HG02610 (cell line): ENCODE data around the gene NXN.
"Not testable (repeated sequence)": the region's sequence is repeated elsewhere in the genome, so short reads cannot be mapped to it uniquely, and the experiment has no call there.

Experiments
- ATAC-seq: cut with Tn5 transposase; IDR thresholded peaks from one replicate; pipeline ENCODE4 v1.9.1; 2021; ENCODE audit warnings: mild to moderate bottlenecking, moderate library complexity; ENCODE audit not compliant: unreplicated experiment

The NXN gene

GRCh38 chr17:896953-897661 is 82.5 kb downstream of the NXN start:
- ATAC-seq = no peak

DNA sequence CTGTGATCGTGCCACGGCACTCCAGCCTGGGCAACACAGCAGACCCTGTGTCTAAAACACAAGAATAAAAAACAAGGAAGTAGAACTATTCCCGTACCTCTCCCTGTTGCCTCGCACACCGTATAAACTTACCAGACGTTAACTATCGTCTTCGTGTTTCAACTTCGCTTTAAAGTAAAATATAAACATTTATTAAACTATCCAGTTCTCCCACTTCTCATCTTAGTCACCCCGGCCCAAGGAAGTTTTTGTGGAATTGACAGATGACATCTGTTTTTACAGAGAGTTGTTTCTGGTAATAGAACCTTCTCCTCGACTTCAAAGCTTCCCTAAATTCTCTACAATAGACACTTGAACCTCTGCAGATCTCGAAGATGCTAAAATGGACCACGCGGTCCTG is 83.1 kb downstream of the NXN start:
- no peak for ATAC-seq

- no peak for ATAC-seq
Observed at GRCh38 chr17:892958-893357, 86.6 kb downstream of the NXN start.

DNA sequence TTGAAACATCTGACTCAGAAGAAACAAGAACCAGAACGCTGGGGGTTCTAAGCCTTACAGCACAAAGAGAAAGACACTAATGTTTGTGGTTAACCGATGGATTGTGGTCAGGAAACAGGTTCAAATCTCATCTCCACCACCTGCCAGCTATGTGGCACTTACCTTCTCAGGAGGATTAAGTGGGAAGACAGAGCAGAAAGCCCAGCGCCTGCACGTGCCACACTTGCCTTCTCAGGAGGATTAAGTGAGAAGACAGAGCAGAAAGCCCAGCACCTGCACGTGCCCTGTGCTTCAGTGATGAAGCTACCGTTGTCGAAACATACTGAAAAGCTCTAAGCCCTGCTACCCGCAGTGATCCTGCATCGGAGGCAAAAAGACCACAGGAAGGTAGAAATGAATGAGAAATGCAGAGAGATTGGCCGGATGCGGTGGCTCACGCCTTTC is 90.6 kb downstream of the NXN start:
- no peak for ATAC-seq

- ATAC-seq = no peak
Observed at GRCh38 chr17:887551-888209, 91.9 kb downstream of the NXN start.

- ATAC-seq = no peak
Observed at GRCh38 chr17:885971-886571, 93.5 kb downstream of the NXN start.

- ATAC-seq = no peak
Observed at GRCh38 chr17:883586-883962, 96.0 kb downstream of the NXN start.

- ATAC-seq = no peak
Observed at GRCh38 chr17:882827-883585, 96.6 kb downstream of the NXN start.

- no peak for ATAC-seq
Observed at GRCh38 chr17:881778-882177, 97.8 kb downstream of the NXN start.

GRCh38 chr17:880443-881269 is 98.9 kb downstream of the NXN start:
- ATAC-seq = no peak

DNA sequence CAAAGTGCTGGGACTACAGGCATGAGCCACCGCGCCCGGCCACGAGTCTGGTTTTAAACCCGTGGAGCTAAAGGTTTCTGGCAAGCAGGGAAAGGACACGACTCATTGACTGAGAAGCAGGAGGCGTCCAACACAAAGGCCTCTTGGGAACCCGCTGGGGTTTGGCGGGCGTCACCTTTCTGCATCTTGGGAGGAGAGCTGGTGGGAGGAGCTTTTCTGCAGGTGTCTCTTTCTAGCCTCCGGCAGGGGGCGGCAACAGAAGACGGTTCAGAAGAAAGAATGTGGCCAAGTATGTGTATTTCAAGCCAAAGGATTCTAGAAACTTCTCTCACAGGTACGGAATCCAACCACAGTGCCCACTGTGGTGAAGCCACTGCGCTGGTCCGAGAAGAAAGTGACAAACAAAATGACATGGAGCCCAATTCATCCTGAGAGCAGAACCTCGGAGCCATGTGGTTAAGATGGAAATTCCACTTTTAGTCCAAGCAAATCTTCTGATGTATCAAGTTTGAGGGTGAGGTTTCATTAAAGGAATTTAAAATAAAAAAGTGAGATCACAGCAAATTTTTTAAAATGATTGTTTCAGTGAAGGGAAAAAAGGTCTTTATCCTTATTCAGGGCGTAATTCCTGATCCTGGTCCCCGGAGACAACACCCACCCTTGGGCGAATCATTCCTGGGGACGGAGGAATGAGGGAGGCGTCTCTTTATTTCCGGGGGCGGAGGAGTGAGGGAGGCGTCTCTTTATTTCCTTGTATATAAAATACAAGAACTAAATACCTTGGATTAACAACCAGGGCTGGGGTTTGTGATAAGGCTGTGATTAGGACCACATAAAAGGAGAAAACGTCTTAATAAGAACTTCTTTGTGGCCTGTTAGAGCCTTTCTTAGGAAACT is 99.8 kb downstream of the NXN start:
- no peak for ATAC-seq

GRCh38 chr17:877630-878029 is 101.9 kb downstream of the NXN start:
- no peak for ATAC-seq

DNA sequence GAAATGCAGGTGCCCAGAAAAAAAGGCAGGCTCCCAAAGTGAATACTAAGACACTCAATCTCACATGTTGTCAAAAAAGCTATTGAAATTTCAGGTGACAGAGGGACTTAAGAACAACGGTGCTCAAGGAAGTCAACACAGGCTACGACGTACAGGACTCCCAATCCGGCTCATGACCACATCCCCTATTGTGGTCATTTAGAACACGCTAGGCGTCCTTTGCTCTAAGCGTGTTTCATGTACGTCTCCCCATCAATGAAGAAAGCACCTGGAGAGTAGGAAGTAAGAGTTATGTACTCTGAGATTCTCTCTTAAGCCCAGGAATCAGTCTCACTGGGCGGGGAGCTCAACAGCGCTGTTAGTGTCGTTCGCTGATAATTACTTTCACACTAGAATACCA is 103.3 kb downstream of the NXN start:
- no peak for ATAC-seq

DNA sequence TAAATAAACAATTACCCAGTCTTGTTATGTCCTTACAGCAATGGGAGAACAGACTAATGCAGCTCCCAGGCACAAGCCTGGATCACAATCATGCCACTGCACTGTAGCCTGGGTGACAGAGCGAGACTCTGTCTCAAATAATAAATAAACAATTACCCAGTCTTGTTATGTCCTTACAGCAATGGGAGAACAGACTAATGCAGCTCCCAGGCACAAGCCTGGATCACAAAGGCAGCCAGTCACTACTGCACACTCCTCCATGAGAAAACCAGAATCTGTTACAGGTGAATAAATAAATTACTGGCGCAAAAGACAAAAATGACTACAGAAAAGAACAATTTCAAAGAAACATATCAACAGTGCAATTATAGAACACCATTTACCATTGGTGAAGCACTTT is 105.0 kb downstream of the NXN start:
- ATAC-seq = not testable (repeated sequence)

GRCh38 chr17:872855-873254 is 106.7 kb downstream of the NXN start:
- no peak for ATAC-seq

DNA sequence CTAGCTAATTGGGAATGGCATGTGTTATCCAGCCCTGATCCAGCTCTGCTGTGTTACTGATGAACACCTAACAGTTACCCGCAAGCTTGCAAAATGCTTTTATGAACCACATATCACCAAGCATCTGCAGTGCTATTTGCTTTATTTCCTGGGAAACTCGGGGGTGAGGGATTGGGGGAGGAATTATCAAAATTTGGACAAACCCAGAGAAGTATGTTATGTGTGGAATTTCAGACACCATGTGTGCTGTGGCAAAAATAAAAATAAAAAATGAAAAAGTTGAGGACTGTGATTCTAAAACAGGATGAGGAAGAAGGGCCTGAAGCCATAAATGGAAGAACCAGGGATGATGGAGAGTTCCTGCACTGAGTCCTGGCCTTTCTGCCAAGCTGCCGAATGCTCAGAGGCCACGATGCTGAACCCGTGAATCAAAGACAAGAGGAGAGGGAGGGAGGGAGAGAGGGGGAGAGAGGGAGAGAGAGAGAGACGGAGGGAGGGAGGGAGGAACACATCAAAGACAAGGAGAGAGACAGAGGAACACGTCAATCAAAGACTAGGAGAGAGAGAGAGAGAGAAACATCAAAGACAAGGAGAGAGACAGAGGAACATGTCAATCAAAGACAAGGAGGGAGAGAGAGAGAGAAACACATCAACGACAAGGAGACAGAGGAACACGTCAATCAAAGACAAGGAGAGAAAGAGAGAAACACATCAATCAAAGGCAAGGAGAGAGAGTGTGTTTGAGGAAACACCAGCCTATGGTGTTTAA is 107.6 kb downstream of the NXN start:
- no peak for ATAC-seq

GRCh38 chr17:869567-870525 is 109.7 kb downstream of the NXN start:
- ATAC-seq = no peak

GRCh38 chr17:869086-869485 is 110.5 kb downstream of the NXN start:
- ATAC-seq = no peak
